Activated T-helper 2 cell treated with anti-CD3 and anti-CD28 coated beads, Interferon-gamma antibody, Interleukin-2, Interleukin-4, amounts not matched to agents 10 μg/mL and 5 μg/mL and 100 μg/mL, durations not matched to agents 14 hours and 24 hours and 36 hours (primary cell): ENCODE data around the gene HSD17B13. TPM values are rescaled to one million over a fixed set of nuclear protein-coding genes. Genes with fewer than 3 reads are reported as not detected.
"Not testable (repeated sequence)": the region's sequence is repeated elsewhere in the genome, so short reads cannot be mapped to it uniquely, and the experiment has no call there.

Experiments used
- DNase-seq: peaks from one replicate; pipeline ENCODE4 v3.0.0; 2021; ENCODE audit warnings: low spot score
- H3K27ac Mint-ChIP-seq: one replicate; pipeline ENCODE4 v1.8.0; 2021; ENCODE audit warnings: mixed read lengths
- H3K27me3 Mint-ChIP-seq: one replicate; pipeline ENCODE4 v1.8.0; 2021; ENCODE audit warnings: low read depth, mixed read lengths
- H3K36me3 Mint-ChIP-seq: one replicate; pipeline ENCODE4 v1.8.0; 2021; ENCODE audit warnings: low read depth, mixed read lengths
- H3K4me1 Mint-ChIP-seq: one replicate; pipeline ENCODE4 v1.8.0; 2021; ENCODE audit warnings: low read depth, mixed read lengths
- H3K4me3 Mint-ChIP-seq: one replicate; pipeline ENCODE4 v1.8.0; 2021; ENCODE audit warnings: low read depth, mild to moderate bottlenecking, moderate library complexity, mixed read lengths
- H3K9me3 Mint-ChIP-seq: one replicate; pipeline ENCODE4 v1.8.0; 2021; ENCODE audit warnings: mixed read lengths
- intact Hi-C: fragments of 100-400 bp; cut with micrococcal nuclease; formaldehyde crosslinking; loops from one replicate; pipeline ENCODE4 v1.15.1; 2023
- total RNA-seq: library from RNA; stranded (reverse); gene quantifications from 2 replicates; pipeline ENCODE4 v1.2.3, GENCODE V29; 2022

The HSD17B13 gene
- total RNA-seq, 1 donor from 2014 or later: 0.32 TPM

- H3K27ac Mint-ChIP-seq, H3K27me3 Mint-ChIP-seq, DNase-seq, intact Hi-C loops, H3K4me3 Mint-ChIP-seq, H3K4me1 Mint-ChIP-seq: not testable (repeated sequence)
- Mint-ChIP-seq H3K9me3 (peaks cover 22% of the 10 kb centered on the region), H3K36me3 (peaks cover 39% of the 10 kb centered on the region)
Measured at GRCh38 chr4:87341954-87342635, 19.4 kb upstream of the HSD17B13 start.

- H3K36me3 Mint-ChIP-seq: peaks cover 30% of the 10 kb centered on the region
- intact Hi-C loops: no loop called here
Measured at GRCh38 chr4:87339440-87339839, 16.8 kb upstream of the HSD17B13 start.

GRCh38 chr4:87337361-87337760 is 14.7 kb upstream of the HSD17B13 start:
- Mint-ChIP-seq H3K27me3 (no peaks in the 10 kb centered on the region), H3K4me3 (no peak overlapping the region)

More at GRCh38 chr4:87339440-87339839, 16.8 kb upstream of the HSD17B13 start:
- Mint-ChIP-seq H3K27ac (no peak overlapping the region), H3K27me3 (no peaks in the 10 kb centered on the region), H3K9me3 (peaks cover 6% of the 10 kb centered on the region), H3K4me3 (no peak overlapping the region), H3K4me1 (no peaks in the 10 kb centered on the region)
- no peak for DNase-seq

DNA sequence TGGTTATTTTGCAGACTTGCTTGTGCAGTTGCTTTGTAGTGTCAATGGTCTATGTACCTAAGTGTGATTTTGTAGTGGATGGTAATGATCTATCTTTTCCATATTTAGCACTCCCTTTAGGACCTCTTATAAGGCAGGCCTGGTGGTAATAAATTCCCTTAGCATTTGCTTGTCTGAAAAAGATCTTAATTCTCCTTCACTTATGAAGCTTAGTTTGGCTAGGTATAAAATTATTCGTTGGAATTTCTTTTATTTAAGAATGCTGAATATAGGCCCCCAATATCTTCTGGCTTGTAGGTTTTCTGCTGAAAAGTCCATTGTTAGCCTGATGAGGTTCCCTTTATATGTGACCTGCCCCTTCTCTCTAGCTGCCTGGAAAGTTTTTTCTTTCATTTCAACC is 10.6 kb upstream of the HSD17B13 start:
- H3K9me3 Mint-ChIP-seq: peaks cover 27% of the 10 kb centered on the region
- H3K36me3 Mint-ChIP-seq: peaks cover 27% of the 10 kb centered on the region
- no peak for DNase-seq
- H3K27ac Mint-ChIP-seq: no peak overlapping the region
- H3K27me3 Mint-ChIP-seq: no peaks in the 10 kb centered on the region
- H3K4me1 Mint-ChIP-seq: no peaks in the 10 kb centered on the region
- intact Hi-C loops: no loop called here
- no peak overlapping the region for H3K4me3 Mint-ChIP-seq

More at GRCh38 chr4:87337361-87337760, 14.7 kb upstream of the HSD17B13 start:
- H3K4me1 Mint-ChIP-seq: no peaks in the 10 kb centered on the region
- DNase-seq: no peak
- H3K27ac Mint-ChIP-seq: no peak overlapping the region
- H3K9me3 Mint-ChIP-seq: peaks cover 20% of the 10 kb centered on the region
- intact Hi-C loops: no loop called here
- H3K36me3 Mint-ChIP-seq: peaks cover 40% of the 10 kb centered on the region

DNA sequence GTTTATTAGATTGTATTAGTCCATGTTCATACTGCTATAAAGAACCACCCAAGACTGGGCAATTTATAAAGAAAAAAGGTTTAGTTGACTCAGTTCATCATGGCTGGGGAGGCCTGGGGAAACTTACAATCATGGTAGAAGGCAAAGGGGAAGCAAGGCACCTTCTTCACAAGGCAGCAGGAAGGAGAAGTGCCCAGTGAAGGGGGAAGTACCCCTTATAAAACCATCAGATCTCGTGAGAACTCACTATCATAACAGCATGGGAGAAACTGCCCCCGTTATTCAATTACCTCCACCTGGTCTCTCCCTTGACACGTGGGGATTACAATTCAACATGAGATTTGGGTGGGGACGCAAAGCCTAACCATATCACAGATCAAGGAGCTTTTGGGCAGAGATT is 8.1 kb upstream of the HSD17B13 start:
- Mint-ChIP-seq H3K4me1 (no peaks in the 10 kb centered on the region), H3K27ac (no peak overlapping the region), H3K27me3 (no peaks in the 10 kb centered on the region), H3K4me3 (no peak overlapping the region), H3K9me3 (peaks cover 27% of the 10 kb centered on the region), H3K36me3 (peaks cover 23% of the 10 kb centered on the region)
- no peak for DNase-seq
- intact Hi-C loops: no loop called here

DNA sequence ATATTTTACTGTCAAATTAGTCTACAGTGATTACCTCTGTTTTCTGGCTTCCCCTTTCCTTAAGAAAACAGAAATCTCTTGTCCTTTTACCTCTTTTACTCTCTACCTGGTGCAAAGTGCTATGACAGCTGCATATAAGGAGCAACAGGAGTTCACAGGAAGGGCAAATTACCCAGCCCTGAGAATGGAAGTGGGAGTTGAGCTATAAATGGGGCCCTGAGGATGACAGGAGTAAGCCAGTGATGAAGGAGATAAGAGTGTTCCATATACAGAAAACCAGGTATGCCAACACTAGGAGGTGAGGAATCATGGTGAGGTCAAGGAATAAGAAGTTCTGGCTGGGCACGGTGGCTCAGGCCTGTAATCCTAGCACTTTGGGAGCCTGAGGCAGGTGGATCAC is 4.5 kb upstream of the HSD17B13 start:
- Mint-ChIP-seq H3K4me3 (no peak overlapping the region), H3K27ac (no peak overlapping the region)

DNA sequence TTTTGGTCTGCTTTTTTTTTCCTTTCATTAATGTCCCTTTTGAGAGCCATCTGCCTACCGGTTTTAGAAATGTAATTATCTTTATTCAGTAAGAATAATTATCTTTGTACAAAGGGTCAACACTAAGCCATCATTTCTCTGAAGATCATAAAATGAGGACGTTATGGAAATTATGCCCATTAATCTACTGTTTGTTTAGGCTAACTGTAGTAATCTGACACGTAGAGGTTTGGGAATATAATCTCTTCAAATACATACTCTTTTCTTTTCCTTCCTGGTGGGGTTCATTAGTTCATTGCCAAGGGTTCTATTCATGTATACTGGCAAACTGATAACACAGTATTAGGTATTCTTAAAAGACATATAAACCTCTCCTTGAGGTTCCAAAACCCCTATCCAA is 3.8 kb upstream of the HSD17B13 start:
- Mint-ChIP-seq H3K27ac (no peak overlapping the region), H3K4me3 (no peak overlapping the region), H3K27me3 (no peaks in the 10 kb centered on the region), H3K36me3 (no peaks in the 10 kb centered on the region), H3K9me3 (no peaks in the 10 kb centered on the region), H3K4me1 (no peaks in the 10 kb centered on the region)
- no peak for DNase-seq
- intact Hi-C loops: no loop called here

More for the DNA sequence above, 4.5 kb upstream of the HSD17B13 start:
- intact Hi-C loops: no loop called here
- no peaks in the 10 kb centered on the region for H3K27me3 Mint-ChIP-seq
- no peaks in the 10 kb centered on the region for H3K36me3 Mint-ChIP-seq
- H3K4me1 Mint-ChIP-seq: no peaks in the 10 kb centered on the region
- H3K9me3 Mint-ChIP-seq: peaks cover 4% of the 10 kb centered on the region
- no peak for DNase-seq

DNA sequence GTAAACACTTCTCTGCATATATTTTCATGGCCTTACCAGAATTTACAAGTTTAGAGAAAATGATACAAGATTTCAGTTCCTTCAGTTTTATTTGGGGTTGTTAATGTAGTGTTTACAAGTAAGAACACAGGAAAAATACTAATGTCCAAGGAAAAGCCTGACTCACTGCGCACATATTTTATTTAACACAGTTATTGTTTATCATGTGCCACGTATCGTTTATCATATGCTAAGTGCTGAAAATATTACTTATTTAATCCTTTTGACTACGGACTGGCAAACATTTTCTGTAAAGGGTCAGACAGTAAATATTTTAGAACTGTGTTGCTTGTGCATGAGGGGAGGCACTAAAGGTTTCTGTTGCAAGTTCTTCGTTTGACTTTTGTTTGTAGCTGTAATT is 794 bp downstream of the HSD17B13 start:
- Mint-ChIP-seq H3K4me3 (no peak overlapping the region), H3K4me1 (no peaks in the 10 kb centered on the region), H3K27me3 (peaks cover 2% of the 10 kb centered on the region)

GRCh38 chr4:87317527-87317926 is 5.2 kb downstream of the HSD17B13 start:
- H3K9me3 Mint-ChIP-seq: no peaks in the 10 kb centered on the region
- no peak overlapping the region for H3K4me3 Mint-ChIP-seq
- no peak for DNase-seq
- H3K36me3 Mint-ChIP-seq: no peaks in the 10 kb centered on the region
- intact Hi-C loops: loop anchor here (2.0 kb wide), 1 partner anchor 63 kb away; no protein-coding TSS in a partner anchor
- no peaks in the 10 kb centered on the region for H3K4me1 Mint-ChIP-seq
- H3K27ac Mint-ChIP-seq: no peak overlapping the region
- H3K27me3 Mint-ChIP-seq: peaks cover 2% of the 10 kb centered on the region

More for the DNA sequence above, 794 bp downstream of the HSD17B13 start:
- no peak overlapping the region for H3K27ac Mint-ChIP-seq
- H3K9me3 Mint-ChIP-seq: no peaks in the 10 kb centered on the region
- H3K36me3 Mint-ChIP-seq: no peaks in the 10 kb centered on the region
- intact Hi-C loops: no loop called here
- DNase-seq: no peak

DNA sequence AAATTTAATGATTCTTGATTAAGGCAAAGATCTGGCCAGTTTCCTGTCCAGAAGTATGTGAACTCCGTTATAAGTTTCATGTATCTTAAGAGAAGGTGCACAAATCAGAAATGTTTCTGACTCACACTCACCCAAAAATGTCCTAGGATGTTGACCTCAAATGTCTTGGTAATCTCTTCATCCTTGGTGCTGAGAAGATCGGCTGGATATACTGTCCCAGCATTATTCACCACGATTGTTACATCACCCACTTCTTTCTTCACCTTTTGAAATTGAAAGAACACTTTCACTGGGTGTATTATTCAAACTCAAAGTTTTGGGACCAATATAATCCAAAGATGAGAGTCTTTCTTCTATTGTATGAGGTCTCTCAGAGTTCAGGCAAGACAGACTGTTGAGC is 5.7 kb downstream of the HSD17B13 start:
- H3K4me3 Mint-ChIP-seq: no peak overlapping the region
- DNase-seq: no peak
- no peaks in the 10 kb centered on the region for H3K4me1 Mint-ChIP-seq
- intact Hi-C loops: loop anchor here (2.0 kb wide), 1 partner anchor 62 kb away; no protein-coding TSS in a partner anchor
- H3K9me3 Mint-ChIP-seq: no peaks in the 10 kb centered on the region
- no peaks in the 10 kb centered on the region for H3K36me3 Mint-ChIP-seq
- no peak overlapping the region for H3K27ac Mint-ChIP-seq
- H3K27me3 Mint-ChIP-seq: peaks cover 2% of the 10 kb centered on the region

DNA sequence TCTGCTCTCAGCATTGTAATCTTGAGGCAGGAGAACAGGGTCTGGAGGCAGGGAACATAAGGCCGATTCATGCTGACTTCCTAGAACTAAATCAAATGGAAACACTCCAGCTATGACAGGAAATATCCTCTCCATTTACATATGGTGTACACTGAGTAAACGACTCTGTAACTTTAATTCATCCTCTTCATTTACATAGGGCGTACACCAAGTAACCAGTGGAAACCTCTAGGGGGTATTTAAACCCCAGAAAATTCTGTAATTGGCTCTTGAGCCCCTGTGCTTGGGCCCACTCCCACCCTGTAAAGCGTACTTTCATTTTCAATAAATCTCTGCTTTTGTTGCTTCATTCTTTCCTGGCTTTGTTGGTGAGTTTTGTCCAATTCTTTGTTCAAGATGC is 7.7 kb downstream of the HSD17B13 start:
- H3K27me3 Mint-ChIP-seq, H3K36me3 Mint-ChIP-seq, DNase-seq, intact Hi-C loops, H3K27ac Mint-ChIP-seq, H3K9me3 Mint-ChIP-seq, H3K4me3 Mint-ChIP-seq, H3K4me1 Mint-ChIP-seq: not testable (repeated sequence)

DNA sequence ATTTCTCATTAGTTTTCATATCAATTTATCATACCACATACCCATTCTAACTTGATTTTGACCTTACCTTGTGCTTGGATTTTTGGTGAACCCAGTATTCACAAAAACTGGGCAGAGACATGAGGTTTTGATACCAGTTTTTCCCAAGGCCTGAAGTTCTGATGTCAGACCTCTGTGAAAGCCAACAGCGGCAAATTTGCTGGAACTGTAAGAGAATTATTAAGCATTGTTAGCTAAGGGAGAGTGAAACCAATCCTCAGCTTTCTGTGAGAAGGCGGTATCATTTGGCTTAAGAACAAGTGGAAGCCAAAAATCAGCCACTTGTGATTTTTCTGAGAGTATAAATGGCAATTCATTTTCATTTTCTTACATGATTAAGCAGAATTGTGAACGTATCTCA is 8.9 kb downstream of the HSD17B13 start:
- H3K27ac Mint-ChIP-seq: no peak overlapping the region

GRCh38 chr4:87311684-87312083 is 11.0 kb downstream of the HSD17B13 start:
- no peak overlapping the region for H3K27ac Mint-ChIP-seq
- H3K9me3 Mint-ChIP-seq: no peaks in the 10 kb centered on the region
- H3K4me1 Mint-ChIP-seq: peaks cover 2% of the 10 kb centered on the region
- H3K27me3 Mint-ChIP-seq: no peaks in the 10 kb centered on the region
- H3K4me3 Mint-ChIP-seq: no peak overlapping the region
- no peak for DNase-seq
- H3K36me3 Mint-ChIP-seq: no peaks in the 10 kb centered on the region
- intact Hi-C loops: no loop called here

More for the DNA sequence above, 8.9 kb downstream of the HSD17B13 start:
- Mint-ChIP-seq H3K36me3 (no peaks in the 10 kb centered on the region), H3K4me1 (no peaks in the 10 kb centered on the region), H3K27me3 (no peaks in the 10 kb centered on the region), H3K4me3 (no peak overlapping the region), H3K9me3 (no peaks in the 10 kb centered on the region)
- intact Hi-C loops: no loop called here
- DNase-seq: no peak
